ENCODE results near the gene WFIKKN1. TPM values are rescaled to one million over a fixed set of nuclear protein-coding genes. Genes with fewer than 3 reads are reported as not detected.

The WFIKKN1 gene
- total and polyA plus RNA-seq, 4 donors: 0.31 to 2.5 (median 0.61) TPM

GRCh38 chr16:629185-629832, 1.5 kb upstream of the WFIKKN1 start:
- no peak overlapping the region for H3K9ac ChIP-seq (ENCODE audit: insufficient read depth in 1 of 2, low read length in 2 of 2)
- no peaks in the 10 kb centered on the region for H3K27me3 ChIP-seq (ENCODE audit: control insufficient read depth in 3 of 3, insufficient read depth in 3 of 3, low read length in 2 of 3)
- DNase-seq (no peak), ATAC-seq (ENCODE audit: insufficient read depth, low FRiP score) (no peak)
- peaks cover 0 to 51% (median 5%) of the 10 kb centered on the region in 4 donors for H3K36me3 ChIP-seq (ENCODE audit: control insufficient read depth in 4 of 4, insufficient read depth in 4 of 4, low read length in 4 of 4)
- H3K4me1 ChIP-seq (ENCODE audit: control insufficient read depth in 5 of 5, insufficient read depth in 5 of 5, low read length in 5 of 5): peaks cover 0 to 20% (median 13%) of the 10 kb centered on the region in 5 donors
- no peaks in the 10 kb centered on the region for H3K9me3 ChIP-seq (ENCODE audit: control insufficient read depth in 4 of 4, insufficient read depth in 3 of 4, low read length in 3 of 4)
- WGBS, 2 donors: 78 to 82% methylated on average over 28 to 29 of the region's 29 CpGs
- peak overlapping the region in 1 of 2 donors; percentile 75 for H3K27ac ChIP-seq (ENCODE audit: low read depth in 1 of 2, low read length in 1 of 2)
- no peak overlapping the region for H3K4me3 ChIP-seq
- TF ChIP-seq CTCF (IDR thresholded peaks at IDR 0.05; ENCODE audit: control extremely low read depth, extremely low read depth): no peak

GRCh38 chr16:629833-630248, 944 bp upstream of the WFIKKN1 start:
- WGBS, 2 donors: 55 to 66% methylated on average over 10 to 11 of the region's 11 CpGs
- DNase-seq: peak in 1 of 3 donors; percentile 22

GRCh38 chr16:630249-630814, 453 bp upstream of the WFIKKN1 start:
- Histone ChIP-seq H3K27ac (ENCODE audit: low read depth in 1 of 2, low read length in 1 of 2) (peak overlapping the region in 1 of 2 donors; percentile 21), H3K4me3 (no peak overlapping the region)
- no peak for ATAC-seq (ENCODE audit: insufficient read depth, low FRiP score)

More at GRCh38 chr16:629833-630248, 944 bp upstream of the WFIKKN1 start:
- Histone ChIP-seq H3K9ac (ENCODE audit: insufficient read depth in 1 of 2, low read length in 2 of 2) (no peak overlapping the region), H3K9me3 (ENCODE audit: control insufficient read depth in 4 of 4, insufficient read depth in 3 of 4, low read length in 3 of 4) (no peaks in the 10 kb centered on the region), H3K4me1 (ENCODE audit: control insufficient read depth in 5 of 5, insufficient read depth in 5 of 5, low read length in 5 of 5) (peaks cover 0 to 21% (median 14%) of the 10 kb centered on the region in 5 donors), H3K4me3 (no peak overlapping the region), H3K27me3 (ENCODE audit: control insufficient read depth in 3 of 3, insufficient read depth in 3 of 3, low read length in 2 of 3) (no peaks in the 10 kb centered on the region), H3K36me3 (ENCODE audit: control insufficient read depth in 4 of 4, insufficient read depth in 4 of 4, low read length in 4 of 4) (peaks cover 0 to 52% (median 5%) of the 10 kb centered on the region in 4 donors), H3K27ac (ENCODE audit: low read depth in 1 of 2, low read length in 1 of 2) (peak overlapping the region in 1 of 2 donors; percentile 21)
- TF ChIP-seq CTCF (IDR thresholded peaks at IDR 0.05; ENCODE audit: control extremely low read depth, extremely low read depth): no peak
- ATAC-seq (ENCODE audit: insufficient read depth, low FRiP score): no peak

More at GRCh38 chr16:630249-630814, 453 bp upstream of the WFIKKN1 start:
- no peak overlapping the region for H3K9ac ChIP-seq (ENCODE audit: insufficient read depth in 1 of 2, low read length in 2 of 2)
- TF ChIP-seq CTCF (IDR thresholded peaks at IDR 0.05; ENCODE audit: control extremely low read depth, extremely low read depth): no peak
- no peaks in the 10 kb centered on the region for H3K9me3 ChIP-seq (ENCODE audit: control insufficient read depth in 4 of 4, insufficient read depth in 3 of 4, low read length in 3 of 4)
- H3K4me1 ChIP-seq (ENCODE audit: control insufficient read depth in 5 of 5, insufficient read depth in 5 of 5, low read length in 5 of 5): peaks cover 0 to 26% (median 14%) of the 10 kb centered on the region in 5 donors
- DNase-seq: no peak
- WGBS, 2 donors: 50% methylated on average over 28 to 29 of the region's 29 CpGs
- peaks cover 0 to 52% (median 5%) of the 10 kb centered on the region in 4 donors for H3K36me3 ChIP-seq (ENCODE audit: control insufficient read depth in 4 of 4, insufficient read depth in 4 of 4, low read length in 4 of 4)
- H3K27me3 ChIP-seq (ENCODE audit: control insufficient read depth in 3 of 3, insufficient read depth in 3 of 3, low read length in 2 of 3): no peaks in the 10 kb centered on the region
